Heart left ventricle (tissue), 16 donors: ENCODE results near the gene AFMID. TPM values are rescaled to one million over a fixed set of nuclear protein-coding genes. Genes with fewer than 3 reads are reported as not detected.
"Not testable (repeated sequence)": the region's sequence is repeated elsewhere in the genome, so short reads cannot be mapped to it uniquely, and the experiment has no call there.

Experiments used
- ATAC-seq, 4 donors: fragments of 200-7000 bp; cut with Tn5 transposase; one replicate each; pipeline ENCODE4 v1.9.1; 2020 to 2022; ENCODE audit warnings: moderate library complexity in 4 of 4, mild to moderate bottlenecking in 3 of 4, moderate number of reproducible peaks in 1 of 4
- DNase-seq, 5 donors: peaks; one replicate each; pipeline ENCODE4 v3.0.0-alpha.2; 2020
- H3K27ac ChIP-seq, 12 donors: fragments of 200-600 bp; sonication (generic) in 4 of 12; one replicate each; pipeline versions ENCODE4 v1.5.0 to v1.8.0; 2016 to 2022; ENCODE audit warnings: mild to moderate bottlenecking in 2 of 12
- H3K27me3 ChIP-seq, 9 donors: fragments of 200-600 bp; sonication (generic) in 2 of 9; one replicate each; pipeline versions ENCODE4 v1.5.1 to v1.8.0; 2016 to 2022; ENCODE audit warnings: mild to moderate bottlenecking in 3 of 9
- H3K36me3 ChIP-seq, 9 donors: fragments of 200-600 bp; sonication (generic) in 2 of 9; one replicate each; pipeline versions ENCODE4 v1.5.0 to v1.8.0; 2018 to 2022; ENCODE audit warnings: mild to moderate bottlenecking in 2 of 9
- H3K4me1 ChIP-seq, 12 donors: fragments of 200-600 bp; sonication (generic) in 4 of 12; one replicate each; pipeline versions ENCODE4 v1.5.0 to v1.8.0; 2016 to 2022; ENCODE audit warnings: mild to moderate bottlenecking in 3 of 12
- H3K4me3 ChIP-seq, 12 donors: fragments of 200-600 bp; sonication (generic) in 4 of 12; one replicate each; pipeline versions ENCODE4 v1.5.0 to v1.8.0; 2017 to 2022; ENCODE audit warnings: mild to moderate bottlenecking in 9 of 12, moderate library complexity in 4 of 12
- H3K9me3 ChIP-seq, 12 donors: fragments of 200-600 bp; sonication (generic) in 4 of 12; one replicate each; pipeline versions ENCODE4 v1.5.0 to v1.8.0; 2016 to 2022; ENCODE audit warnings: mild to moderate bottlenecking in 1 of 12
- POLR2A ChIP-seq, 2 donors: fragments of 450-650 bp; IDR thresholded peaks; one replicate each; pipeline ENCODE4 v1.6.1; 2017; ENCODE audit warnings: antibody characterized with exemption in 2 of 2, mild to moderate bottlenecking in 2 of 2, moderate library complexity in 2 of 2
- WGBS, 4 donors: extraction: QIAGEN DNeasy Blood & Tissue Kit in 2 of 4; methylation state at CpG; one replicate each; pipeline versions ENCODE4 v1.1.5 to v1.1.7; 2013 to 2018; 5-methylcytosine and 5-hydroxymethylcytosine counted together
- intact Hi-C, 10 donors: fragments of 100-400 bp; cut with DNase I; formaldehyde crosslinking; loops; one replicate each; pipeline versions ENCODE4 v1.11.1 to v1.14.2; 2022
- polyA plus RNA-seq, 2 donors: library from polyadenylated mRNA; stranded (reverse); fragments of 200-250 nt; gene quantifications; one replicate each; pipeline ENCODE4 v1.2.3, GENCODE V29; 2013
- total RNA-seq, 9 donors: library from RNA; depleted of rRNA in 2 of 9; stranded (reverse); fragments of >200 nt in 2 of 9; fragmentation: NEBNext Ultra II Directional in 3 of 9; extraction: Animal tissue kit (Norgen Biotek cat#: 25700) in 3 of 9; gene quantifications; one replicate each; pipeline versions ENCODE4 v1.1.0 to v1.2.4, GENCODE V29; 2016 to 2023
- TF ChIP-seq, protein P1 (sequence below), 12 donors: fragments of 200-600 bp; sonication (generic) in 4 of 12; IDR thresholded peaks; one replicate each; pipeline versions ENCODE4 v1.5.0 to v1.8.0; 2018 to 2022; ENCODE audit warnings: antibody characterized with exemption in 12 of 12, mild to moderate bottlenecking in 5 of 12
- donor health status: ischemic (EF 13 %, LVEDD 7.1; RV severe dilation, severe dysfunction).
- donor health status: healthy with polysubstance abuse.
- donor health status: DM: no; HTN: yes; CAD: no.
- donor health status: DM: no; HTN: no; CAD: no.
- donor health status: ischemic (EF 25% LVEDD 6.9; RV normal size, moderate dysfunction).
- donor health status: ischemic (EF 25% LVEDD 5.7; RV mildly dilated, moderate dysfunction).
- donor health status: healthy.
- donor health status: DM: yes; HTN: yes; CAD: no.
- donor health status: ischemic (EF 35%, LVEDD 5.7; RV mildly dilated, moderate dysfunction).
- donor health status: nonischemic (EF 11% LVEDD 7.7; RV severe dilation, severe dysfunction).
- donor health status: DM: yes; HTN: yes; CAD: no.
- donor health status: PGD.
- donor health status: ischemic (EF 29% LVEDD 5.4; RV normal size, mild dysfunction).
- donor health status: nonischemic (EF 23%, LVEDD 6.1; RV moderate dilation, normal function).

AFMID gene
- total and polyA plus RNA-seq, 11 donors, result 12.8 to 86.6 (median 30.2) TPM

- Histone ChIP-seq H3K27ac (peak overlapping the region in 1 of 12 donors; percentile 58), H3K27me3 (no peaks in the 10 kb centered on the region), H3K36me3 (no peaks in the 10 kb centered on the region), H3K4me3 (peak overlapping the region in 1 of 12 donors; percentile 38), H3K9me3 (no peaks in the 10 kb centered on the region), H3K4me1 (peaks cover 0 to 55% (median 22%) of the 10 kb centered on the region in 12 donors)
- DNase-seq (peak in 1 of 5 donors; percentile 67), ATAC-seq (no peak)
- TF ChIP-seq, protein P1, sequence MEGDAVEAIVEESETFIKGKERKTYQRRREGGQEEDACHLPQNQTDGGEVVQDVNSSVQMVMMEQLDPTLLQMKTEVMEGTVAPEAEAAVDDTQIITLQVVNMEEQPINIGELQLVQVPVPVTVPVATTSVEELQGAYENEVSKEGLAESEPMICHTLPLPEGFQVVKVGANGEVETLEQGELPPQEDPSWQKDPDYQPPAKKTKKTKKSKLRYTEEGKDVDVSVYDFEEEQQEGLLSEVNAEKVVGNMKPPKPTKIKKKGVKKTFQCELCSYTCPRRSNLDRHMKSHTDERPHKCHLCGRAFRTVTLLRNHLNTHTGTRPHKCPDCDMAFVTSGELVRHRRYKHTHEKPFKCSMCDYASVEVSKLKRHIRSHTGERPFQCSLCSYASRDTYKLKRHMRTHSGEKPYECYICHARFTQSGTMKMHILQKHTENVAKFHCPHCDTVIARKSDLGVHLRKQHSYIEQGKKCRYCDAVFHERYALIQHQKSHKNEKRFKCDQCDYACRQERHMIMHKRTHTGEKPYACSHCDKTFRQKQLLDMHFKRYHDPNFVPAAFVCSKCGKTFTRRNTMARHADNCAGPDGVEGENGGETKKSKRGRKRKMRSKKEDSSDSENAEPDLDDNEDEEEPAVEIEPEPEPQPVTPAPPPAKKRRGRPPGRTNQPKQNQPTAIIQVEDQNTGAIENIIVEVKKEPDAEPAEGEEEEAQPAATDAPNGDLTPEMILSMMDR (IDR thresholded peaks at IDR 0.05), result no peak
- no peak for TF ChIP-seq POLR2A (IDR thresholded peaks at IDR 0.05)
- intact Hi-C loops, result loop anchor here (1.0 to 5.0 kb wide), 7 partner anchors 65 to 170 kb away; partner anchors contain the start of genes TMC6 (in 2 of the 10), AFMID (in 1 of the 10) and TK1 (in 1 of the 10)
- WGBS, 4 donors, result 75 to 89% (median 83%) methylated on average over 10 to 12 of the region's 12 CpGs
Observed at GRCh38 chr17:78252111-78252634, 65.0 kb downstream of the AFMID start.

DNA sequence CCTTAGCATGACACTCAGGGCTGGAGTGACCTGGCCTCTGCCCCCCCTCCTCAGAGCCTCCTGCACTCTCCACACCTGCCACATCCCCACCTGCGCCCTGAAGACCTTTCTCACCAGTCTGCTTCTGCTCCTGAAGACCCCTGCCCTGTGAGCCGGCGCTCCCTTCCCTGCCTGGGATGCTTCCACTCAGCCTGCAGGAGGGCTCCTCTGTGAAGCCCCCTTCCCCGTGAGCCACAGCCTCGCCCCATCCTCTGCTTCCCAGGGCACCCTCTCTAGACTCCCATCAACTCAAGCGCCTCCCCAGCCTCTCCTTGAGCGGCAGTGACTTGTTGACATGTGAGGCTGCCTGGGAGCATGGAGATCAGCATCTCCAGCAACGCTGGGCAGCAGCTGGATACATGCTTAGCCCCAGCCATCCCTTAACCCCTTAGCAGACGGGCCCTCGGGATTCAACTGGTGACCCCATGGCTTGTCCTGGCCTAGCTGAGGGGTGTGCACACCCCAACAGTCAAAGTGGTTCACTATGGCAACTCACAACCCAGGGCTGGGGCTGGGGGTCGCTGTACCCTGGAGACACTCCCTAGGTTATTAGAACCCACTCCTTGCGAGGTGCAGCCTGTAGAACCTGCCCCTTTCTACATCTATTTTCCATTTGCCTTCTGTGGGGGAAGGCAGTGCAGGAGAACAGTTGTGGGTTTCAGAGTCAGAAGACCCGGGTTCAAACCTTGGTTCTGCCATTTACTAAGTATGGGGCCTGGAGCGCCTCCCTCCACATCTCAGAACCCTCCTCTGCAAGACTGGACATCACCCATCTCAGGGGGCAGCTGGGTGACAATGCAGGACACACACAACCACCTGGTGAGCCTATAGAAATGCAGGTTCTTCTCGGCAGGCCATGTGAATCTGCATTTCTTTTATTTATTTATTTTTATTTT, 65.8 kb downstream of the AFMID start:
- DNase-seq (peak in 1 of 5 donors; percentile 31), ATAC-seq (no peak)
- peak overlapping the region in 1 of 12 donors; percentile 58 for H3K27ac ChIP-seq
- peaks cover 0 to 63% (median 25%) of the 10 kb centered on the region in 12 donors for H3K4me1 ChIP-seq
- peak overlapping the region in 3 of 12 donors; percentile 82 to 100 (median 99) for H3K4me3 ChIP-seq
- TF ChIP-seq, protein P1 (IDR thresholded peaks at IDR 0.05), result no peak
- TF ChIP-seq POLR2A (IDR thresholded peaks at IDR 0.05), result no peak
- intact Hi-C loops, result loop anchor here (1.0 to 5.0 kb wide), 7 partner anchors 66 to 169 kb away; partner anchors contain the start of genes TMC6 (in 2 of the 10), AFMID (in 1 of the 10) and TK1 (in 1 of the 10)
- H3K27me3 ChIP-seq, result no peaks in the 10 kb centered on the region
- 72 to 83% (median 81%) methylated on average over 13 to 15 of the region's 15 CpGs for WGBS, 4 donors
- H3K9me3 ChIP-seq, result no peaks in the 10 kb centered on the region
- no peaks in the 10 kb centered on the region for H3K36me3 ChIP-seq

DNA sequence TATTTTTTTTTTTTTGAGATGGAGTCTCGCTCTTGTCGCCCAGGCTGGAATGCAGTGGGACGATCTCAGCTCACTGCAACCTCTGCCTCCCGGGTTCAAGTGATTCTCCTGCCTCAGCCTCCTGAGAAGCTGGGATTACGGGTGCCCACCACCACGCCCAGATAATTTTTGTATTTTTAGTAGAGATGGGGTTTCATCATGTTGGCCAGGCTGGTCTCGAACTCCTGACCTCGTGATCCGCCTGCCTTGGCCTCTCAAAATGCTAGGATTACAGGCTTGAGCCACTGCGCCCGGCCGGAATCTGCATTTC, 66.4 kb downstream of the AFMID start:
- not testable (repeated sequence) for ATAC-seq, H3K36me3 ChIP-seq, H3K9me3 ChIP-seq, DNase-seq, H3K27me3 ChIP-seq
- WGBS, 4 donors, result 85 to 89% (median 87%) methylated on average over 12 of the region's 12 CpGs
- Histone ChIP-seq H3K27ac (peak overlapping the region in 11 of 12 donors; percentile 89 to 96 (median 94)), H3K4me1 (peaks cover 0 to 69% (median 31%) of the 10 kb centered on the region in 12 donors), H3K4me3 (peak overlapping the region in 11 of 12 donors; percentile 67 to 100 (median 98))
- intact Hi-C loops, result loop anchor here in 9 of 10 donors (2.0 to 5.0 kb wide), 6 partner anchors 66 to 169 kb away; partner anchors contain the start of genes TMC6 (in 2 of the 9), AFMID (in 1 of the 9) and TK1 (in 1 of the 9)

DNA sequence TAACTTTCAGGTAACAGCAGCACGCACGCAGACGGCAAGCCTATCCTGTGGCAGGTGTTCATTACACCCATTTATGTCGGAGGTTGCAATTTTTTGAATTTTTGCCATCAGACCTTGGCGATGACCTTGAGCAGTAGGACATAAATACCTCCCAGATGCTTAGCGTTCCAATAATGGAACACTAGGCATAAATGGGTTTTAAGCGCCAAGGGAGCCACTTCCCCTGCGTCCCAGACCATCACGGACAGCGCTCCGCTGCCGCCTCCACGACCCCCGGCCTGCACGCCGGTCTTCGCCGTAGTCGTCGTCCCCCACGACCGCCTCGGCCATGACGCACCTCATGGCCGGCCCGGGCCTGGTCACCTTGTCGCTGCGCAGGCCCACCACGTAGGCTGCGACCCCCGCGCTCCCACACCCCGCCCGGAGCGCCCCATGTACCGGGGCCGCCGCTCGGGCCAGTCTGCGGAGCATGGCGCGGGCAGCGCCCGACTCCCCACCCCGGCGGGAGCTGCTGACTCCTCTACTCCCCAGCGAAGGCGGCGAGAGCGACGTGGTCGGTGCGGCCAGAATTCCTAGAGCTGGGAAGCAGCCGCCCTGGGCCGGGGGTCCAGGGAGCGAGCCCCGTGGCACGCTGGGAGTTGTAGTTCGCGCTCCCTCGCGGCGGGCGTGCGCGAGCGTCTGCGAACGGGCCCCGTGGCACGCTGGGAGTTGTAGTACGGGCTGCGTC, 66.9 kb downstream of the AFMID start:
- no peaks in the 10 kb centered on the region for H3K27me3 ChIP-seq
- peak overlapping the region; percentile 67 to 100 (median 96) for H3K4me3 ChIP-seq
- TF ChIP-seq, protein P1 (IDR thresholded peaks at IDR 0.05), result peak in 1 of 12 donors; percentile 10
- TF ChIP-seq POLR2A (IDR thresholded peaks at IDR 0.05), result peak; percentile 21 to 66
- DNase-seq (peak; percentile 86 to 94 (median 89)), ATAC-seq (peak; percentile 41 to 86 (median 80))
- WGBS, 4 donors, result 2 to 12% (median 4%) methylated on average over 22 to 73 of the region's 73 CpGs
- intact Hi-C loops, result loop anchor here in 9 of 10 donors (2.0 to 5.0 kb wide), 6 partner anchors 67 to 168 kb away; partner anchors contain the start of genes TMC6 (in 2 of the 9), AFMID (in 1 of the 9) and TK1 (in 1 of the 9)
- H3K27ac ChIP-seq, result peak overlapping the region; percentile 82 to 96 (median 94)
- peaks cover 0 to 73% (median 32%) of the 10 kb centered on the region in 12 donors for H3K4me1 ChIP-seq
- H3K36me3 ChIP-seq, result no peaks in the 10 kb centered on the region
- H3K9me3 ChIP-seq, result no peaks in the 10 kb centered on the region
